Vagina (tissue), 2 donors: ENCODE measurements around the gene SRGAP2B. TPM values are rescaled to one million over a fixed set of nuclear protein-coding genes. Genes with fewer than 3 reads are reported as not detected.
"Not testable (repeated sequence)": the region's sequence is repeated elsewhere in the genome, so short reads cannot be mapped to it uniquely, and the experiment has no call there.

Experiments
- DNase-seq, 2 donors: peaks; one replicate each; pipeline ENCODE4 v3.0.0-alpha.2; 2017; ENCODE audit errors: extremely low spot score in 2 of 2
- H3K27ac ChIP-seq: fragments of 200-600 bp; sonication (generic); one replicate; pipeline ENCODE4 v1.5.1; 2019
- H3K27me3 ChIP-seq: fragments of 200-600 bp; sonication (generic); one replicate; pipeline ENCODE4 v1.5.1; 2019
- H3K36me3 ChIP-seq, 2 donors: fragments of 200-600 bp; sonication (generic); one replicate each; pipeline ENCODE4 v1.5.1; 2017 to 2019
- H3K4me1 ChIP-seq: fragments of 200-600 bp; sonication (generic); one replicate; pipeline ENCODE4 v1.5.1; 2019
- H3K4me3 ChIP-seq, 2 donors: fragments of 200-600 bp; sonication (generic); 1 replicate in 1 of 2; 2 replicates in 1 of 2; pipeline ENCODE4 v1.5.1; 2016 to 2019
- H3K9me3 ChIP-seq: fragments of 200-600 bp; sonication (generic); one replicate; pipeline ENCODE4 v1.5.1; 2019
- intact Hi-C: fragments of 100-400 bp; cut with DNase I; formaldehyde crosslinking; loops from one replicate; pipeline ENCODE4 v1.15.1; 2023
- total RNA-seq: library from RNA; depleted of rRNA; stranded (reverse); fragments of >200 nt; gene quantifications from one replicate; pipeline ENCODE4 v1.2.3, GENCODE V29; 2016

Gene SRGAP2B
- total RNA-seq, 1 donor from 2014 or later: 31.4 TPM

DNA sequence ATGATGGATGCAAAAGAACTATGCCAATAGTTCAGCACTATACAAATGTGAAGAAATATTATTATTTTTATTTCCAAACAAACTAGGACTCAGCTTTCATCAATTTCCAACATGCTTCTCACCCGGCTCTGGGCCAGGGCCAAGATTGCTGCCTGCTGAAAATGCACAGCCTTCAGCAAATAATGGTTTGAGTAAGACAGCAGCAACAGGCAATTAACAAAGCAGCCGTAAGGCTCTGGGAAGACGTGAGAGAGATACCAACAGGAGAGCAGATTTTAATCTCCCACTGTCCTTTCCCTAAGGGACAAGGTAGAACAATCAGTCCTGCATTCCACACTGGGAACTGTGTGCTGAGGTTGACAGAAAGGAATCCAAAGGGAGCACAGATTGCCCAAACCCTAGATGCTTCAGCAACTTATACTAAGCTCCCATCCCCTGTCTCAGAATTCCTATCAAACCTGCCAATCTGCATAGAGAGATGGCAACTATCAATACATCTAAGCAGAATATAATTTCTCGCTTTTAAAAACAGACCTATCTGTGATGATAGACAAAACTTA lies 134.1 kb downstream of the SRGAP2B start:
- H3K4me3 ChIP-seq, H3K27ac ChIP-seq, H3K4me1 ChIP-seq, DNase-seq, H3K9me3 ChIP-seq, intact Hi-C loops, H3K36me3 ChIP-seq, H3K27me3 ChIP-seq: not testable (repeated sequence)

DNA sequence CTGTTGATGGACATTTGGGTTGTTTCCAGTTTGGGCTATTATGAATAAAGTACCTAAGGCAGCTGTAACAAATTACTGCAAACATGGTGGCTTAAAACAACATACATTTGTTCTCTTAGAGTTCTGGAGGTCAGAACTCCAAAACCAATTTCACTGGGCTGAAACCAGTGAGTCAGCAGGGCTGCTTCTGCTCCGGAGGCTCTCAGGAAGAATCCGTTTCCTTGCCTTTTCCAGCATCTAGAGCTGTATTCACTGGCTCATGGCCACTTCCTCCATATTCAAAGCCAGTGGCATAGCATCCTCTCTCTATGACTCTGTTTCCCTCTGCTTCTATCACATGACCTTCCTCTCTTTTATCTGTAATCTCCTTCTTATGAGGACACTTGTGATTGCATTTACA lies 146.7 kb downstream of the SRGAP2B start:
- H3K27me3 ChIP-seq, H3K36me3 ChIP-seq, H3K4me3 ChIP-seq, DNase-seq, H3K9me3 ChIP-seq, intact Hi-C loops, H3K4me1 ChIP-seq, H3K27ac ChIP-seq: not testable (repeated sequence)

DNA sequence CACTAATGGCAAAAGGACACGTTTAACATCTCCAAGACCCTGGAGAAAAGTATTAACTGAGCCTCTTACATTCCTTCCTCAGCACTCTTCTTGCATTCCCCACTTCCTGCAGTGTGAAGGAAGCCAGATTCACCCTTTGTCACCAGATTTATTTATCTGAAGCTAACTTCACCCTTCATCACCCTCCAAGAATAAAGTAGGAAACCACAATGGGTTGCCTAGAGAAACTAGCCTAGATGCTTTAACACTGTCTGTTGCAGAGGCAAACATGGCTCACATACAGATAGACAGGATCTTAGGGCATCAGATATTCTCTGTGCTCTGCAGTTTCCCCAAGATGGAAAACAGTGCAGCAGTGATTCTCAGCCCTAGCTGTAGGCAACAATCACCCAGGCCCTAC lies 147.6 kb downstream of the SRGAP2B start:
- intact Hi-C loops, H3K4me3 ChIP-seq: not testable (repeated sequence)

DNA sequence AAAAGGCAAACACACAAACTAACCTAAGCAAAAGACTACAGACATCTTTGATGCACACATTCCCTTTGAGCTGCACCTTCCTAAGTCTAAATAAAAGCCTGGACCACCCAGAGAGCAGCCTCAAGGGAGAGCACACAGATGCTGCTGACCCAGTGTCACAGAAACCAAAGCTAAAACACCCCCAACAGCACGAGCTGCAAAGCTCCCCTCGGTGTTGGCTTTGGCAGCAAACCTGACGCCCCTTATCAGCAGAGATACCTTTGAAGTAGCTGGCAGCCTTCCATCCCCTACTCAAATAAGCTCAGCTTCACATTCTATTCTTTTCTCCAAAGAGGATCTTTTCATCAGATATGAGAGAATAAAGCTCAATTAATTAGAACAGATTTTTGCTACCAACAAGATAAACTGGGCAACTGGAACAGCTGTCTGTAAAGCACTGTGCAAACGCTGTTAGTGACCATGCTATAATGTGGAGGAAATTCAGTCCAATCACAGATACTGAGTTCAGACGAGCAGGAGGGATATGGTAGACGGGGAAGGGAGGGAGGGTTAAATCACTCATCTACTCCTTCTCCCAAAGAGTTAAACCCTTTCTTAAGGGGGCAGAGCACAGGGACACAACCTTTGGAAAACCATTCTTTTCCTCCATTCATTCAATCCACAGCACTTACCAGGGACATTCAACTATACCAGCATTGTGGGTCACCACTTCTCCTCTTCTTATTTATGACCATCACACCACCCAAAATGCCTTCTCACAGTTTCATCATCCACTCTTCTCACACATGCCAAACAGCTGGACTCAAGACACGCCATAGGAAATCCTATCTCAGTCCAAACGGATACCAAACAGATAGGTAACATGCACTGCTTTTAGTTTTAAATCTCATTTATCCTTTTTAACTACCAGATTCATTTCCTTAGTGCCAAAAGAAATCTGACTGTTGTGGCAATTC lies 148.3 kb downstream of the SRGAP2B start:
- DNase-seq, H3K27ac ChIP-seq, H3K4me1 ChIP-seq, H3K27me3 ChIP-seq, H3K36me3 ChIP-seq, intact Hi-C loops, H3K9me3 ChIP-seq, H3K4me3 ChIP-seq: not testable (repeated sequence)

More for the DNA sequence above, 147.6 kb downstream of the SRGAP2B start:
- not testable (repeated sequence) for H3K36me3 ChIP-seq, H3K9me3 ChIP-seq, H3K4me1 ChIP-seq, H3K27me3 ChIP-seq, DNase-seq, H3K27ac ChIP-seq

DNA sequence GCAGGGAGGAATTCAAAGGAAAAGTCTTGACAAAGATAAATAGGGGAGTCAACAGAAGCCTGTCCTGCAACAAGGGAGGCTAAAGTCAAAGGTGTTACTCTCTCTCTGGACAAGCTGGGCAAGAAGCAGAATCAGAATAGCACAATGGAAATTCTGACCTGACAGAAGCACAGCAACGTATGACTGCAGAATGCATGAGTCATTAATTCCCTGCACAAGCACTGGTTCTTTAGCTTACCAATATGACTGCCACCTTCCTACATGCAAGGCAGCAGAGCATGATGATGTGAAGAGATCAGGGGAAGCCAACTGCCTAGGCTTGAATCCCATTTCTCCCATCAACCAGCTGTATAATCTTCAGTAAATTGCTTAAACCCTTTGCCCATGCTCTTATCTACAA lies 153.4 kb downstream of the SRGAP2B start:
- H3K27me3 ChIP-seq, H3K4me1 ChIP-seq, intact Hi-C loops, DNase-seq, H3K4me3 ChIP-seq, H3K9me3 ChIP-seq, H3K27ac ChIP-seq, H3K36me3 ChIP-seq: not testable (repeated sequence)

DNA sequence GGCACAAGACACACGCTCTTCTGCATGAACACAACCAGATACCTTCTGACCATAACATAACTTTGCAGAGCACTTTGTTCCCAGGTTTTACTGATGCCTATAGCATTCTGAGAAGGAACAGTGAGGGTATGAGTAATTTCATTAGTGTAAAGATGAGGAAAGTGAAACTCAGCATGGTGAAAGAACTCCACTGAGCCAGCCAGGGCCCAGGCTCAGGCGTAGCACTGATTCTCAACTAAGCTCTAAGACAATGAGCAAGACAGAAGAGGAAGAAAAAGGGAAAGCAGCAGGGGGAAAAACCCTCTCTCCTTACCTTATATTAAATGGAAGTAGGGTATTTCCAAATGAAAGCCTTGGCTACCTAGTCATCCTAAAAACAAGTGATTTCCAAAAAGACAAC lies 155.1 kb downstream of the SRGAP2B start:
- H3K36me3 ChIP-seq, H3K27me3 ChIP-seq, intact Hi-C loops, H3K9me3 ChIP-seq, H3K4me1 ChIP-seq, H3K4me3 ChIP-seq, H3K27ac ChIP-seq, DNase-seq: not testable (repeated sequence)

DNA sequence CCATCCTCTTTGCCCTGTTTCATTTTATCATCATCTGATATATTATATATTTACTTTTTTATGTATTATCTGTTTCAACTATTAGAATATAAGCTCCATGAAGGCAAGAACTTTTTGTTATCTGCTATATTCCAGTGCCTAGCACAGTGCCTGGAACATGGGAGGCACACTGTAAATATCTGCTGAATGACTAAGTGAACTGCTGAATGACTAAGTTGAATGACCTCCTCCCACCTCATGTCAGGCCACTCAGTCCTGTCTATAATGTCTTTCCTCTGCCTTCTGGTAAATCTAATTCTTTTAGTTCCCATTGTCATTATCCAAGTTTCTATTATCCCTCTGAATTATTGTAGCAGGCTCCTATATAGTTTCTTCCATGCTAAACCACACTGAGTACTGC lies 156.5 kb downstream of the SRGAP2B start:
- H3K4me3 ChIP-seq, H3K27ac ChIP-seq, DNase-seq, H3K4me1 ChIP-seq, intact Hi-C loops, H3K9me3 ChIP-seq, H3K27me3 ChIP-seq, H3K36me3 ChIP-seq: not testable (repeated sequence)

DNA sequence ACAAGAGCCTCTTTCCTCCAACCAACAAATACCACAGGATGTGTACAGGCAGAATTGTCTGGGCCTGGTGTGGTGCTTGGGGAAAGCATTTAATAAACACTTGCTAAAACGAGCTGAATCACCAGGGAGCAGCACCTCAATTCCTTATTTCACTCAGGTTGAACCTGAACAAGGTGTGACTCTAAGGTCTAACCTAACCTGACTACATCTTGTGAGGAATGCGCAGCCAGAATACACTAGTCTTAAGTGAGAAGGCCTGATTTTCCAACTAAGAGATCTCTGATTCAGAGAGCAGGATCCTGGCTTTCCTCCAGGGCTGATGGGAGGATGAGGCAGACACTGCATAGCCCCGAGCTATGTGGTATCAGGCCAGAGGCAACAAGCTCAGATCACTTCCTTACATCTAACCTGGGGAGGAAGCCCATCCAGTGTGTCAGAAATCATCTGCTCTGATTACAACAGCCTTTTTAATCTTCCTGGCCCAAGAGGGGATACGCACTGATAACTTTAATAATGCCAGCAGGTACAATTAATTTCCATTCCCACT lies 158.9 kb downstream of the SRGAP2B start:
- H3K4me1 ChIP-seq, H3K9me3 ChIP-seq, DNase-seq, intact Hi-C loops, H3K27ac ChIP-seq, H3K4me3 ChIP-seq, H3K36me3 ChIP-seq, H3K27me3 ChIP-seq: not testable (repeated sequence)

DNA sequence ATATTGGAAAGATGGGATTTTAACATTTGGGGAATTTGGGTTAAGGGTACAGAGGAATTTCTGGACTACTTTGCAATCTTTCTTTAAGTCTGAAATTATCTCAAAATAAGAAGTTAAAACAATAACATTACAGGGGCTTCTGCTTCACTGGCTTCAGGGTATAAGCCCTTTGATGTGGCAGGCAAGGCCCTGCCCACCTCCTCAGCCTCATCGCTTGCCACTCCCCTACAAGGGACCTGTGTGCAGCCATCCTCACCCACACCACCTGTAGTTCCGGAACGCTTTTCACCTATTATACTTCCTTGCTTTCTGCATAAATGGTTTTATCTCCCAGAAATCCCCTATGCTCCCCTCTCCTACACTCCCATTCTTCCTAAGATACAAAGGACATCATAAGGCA lies 159.8 kb downstream of the SRGAP2B start:
- H3K36me3 ChIP-seq, H3K27ac ChIP-seq, H3K4me1 ChIP-seq, intact Hi-C loops, H3K4me3 ChIP-seq, H3K27me3 ChIP-seq, H3K9me3 ChIP-seq, DNase-seq: not testable (repeated sequence)

DNA sequence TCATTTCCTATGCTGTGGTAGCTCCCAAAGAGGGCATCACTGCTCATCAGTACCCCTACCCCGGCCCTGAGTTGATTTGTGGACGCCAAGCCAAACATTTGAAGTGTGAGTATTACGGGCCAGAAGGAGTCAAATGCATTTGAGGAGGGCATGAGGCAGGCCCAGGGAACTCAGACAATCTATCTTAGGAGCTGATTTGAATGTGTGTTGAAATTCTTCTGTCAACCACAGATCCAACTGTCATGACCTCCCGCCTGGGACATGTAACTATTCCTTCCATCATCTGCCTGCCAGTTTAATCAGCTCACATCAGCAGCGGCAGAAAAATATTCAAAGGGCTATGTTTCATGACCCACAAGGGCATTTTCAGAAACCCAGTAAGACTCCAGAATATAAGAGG lies 162.1 kb downstream of the SRGAP2B start:
- H3K9me3 ChIP-seq, H3K4me1 ChIP-seq, H3K27me3 ChIP-seq, DNase-seq, intact Hi-C loops, H3K36me3 ChIP-seq, H3K27ac ChIP-seq, H3K4me3 ChIP-seq: not testable (repeated sequence)

DNA sequence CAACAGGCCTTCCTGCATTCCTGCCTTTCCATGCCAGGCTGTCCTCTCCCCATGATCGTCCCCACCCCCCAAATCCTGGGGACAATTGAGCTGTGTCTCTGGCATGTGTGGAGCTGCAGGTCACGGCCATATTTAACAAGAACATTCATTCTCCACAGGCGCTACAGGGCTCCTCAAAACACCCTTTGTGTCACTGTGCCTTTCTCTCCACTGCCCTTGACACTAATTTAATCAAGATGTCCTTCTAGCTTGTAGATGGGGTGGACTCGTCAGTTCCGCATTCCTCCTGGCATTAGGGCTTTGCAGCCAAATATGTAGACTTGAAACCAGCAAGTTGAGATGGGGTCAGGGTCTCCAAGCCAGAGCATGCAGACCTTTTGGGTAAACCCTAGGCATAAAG lies 163.0 kb downstream of the SRGAP2B start:
- H3K9me3 ChIP-seq, H3K36me3 ChIP-seq, H3K27ac ChIP-seq, H3K4me1 ChIP-seq, H3K27me3 ChIP-seq, intact Hi-C loops, H3K4me3 ChIP-seq: not testable (repeated sequence)
- peak in 1 of 2 donors; percentile 47 for DNase-seq

DNA sequence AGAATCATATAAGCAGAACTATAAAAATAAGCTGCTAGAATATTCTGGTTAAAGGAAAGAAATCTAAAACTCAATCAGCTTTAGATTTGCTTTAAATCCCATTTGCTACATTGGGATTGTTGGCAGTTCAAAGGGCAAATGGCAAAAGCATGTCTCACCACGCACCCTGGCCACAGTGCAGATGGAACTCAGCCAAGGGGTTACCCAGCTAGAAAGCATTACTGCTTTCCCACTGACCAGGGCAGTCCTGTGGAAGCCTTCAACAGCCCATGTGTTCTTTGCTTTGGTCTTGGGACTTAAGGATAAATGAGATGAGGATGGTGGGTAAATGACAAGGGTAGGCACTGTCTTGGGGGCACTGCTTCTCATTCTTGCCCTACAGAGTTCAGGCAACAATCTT lies 163.6 kb downstream of the SRGAP2B start:
- H3K27ac ChIP-seq, H3K4me3 ChIP-seq, H3K9me3 ChIP-seq, H3K27me3 ChIP-seq, intact Hi-C loops, H3K36me3 ChIP-seq, DNase-seq, H3K4me1 ChIP-seq: not testable (repeated sequence)

DNA sequence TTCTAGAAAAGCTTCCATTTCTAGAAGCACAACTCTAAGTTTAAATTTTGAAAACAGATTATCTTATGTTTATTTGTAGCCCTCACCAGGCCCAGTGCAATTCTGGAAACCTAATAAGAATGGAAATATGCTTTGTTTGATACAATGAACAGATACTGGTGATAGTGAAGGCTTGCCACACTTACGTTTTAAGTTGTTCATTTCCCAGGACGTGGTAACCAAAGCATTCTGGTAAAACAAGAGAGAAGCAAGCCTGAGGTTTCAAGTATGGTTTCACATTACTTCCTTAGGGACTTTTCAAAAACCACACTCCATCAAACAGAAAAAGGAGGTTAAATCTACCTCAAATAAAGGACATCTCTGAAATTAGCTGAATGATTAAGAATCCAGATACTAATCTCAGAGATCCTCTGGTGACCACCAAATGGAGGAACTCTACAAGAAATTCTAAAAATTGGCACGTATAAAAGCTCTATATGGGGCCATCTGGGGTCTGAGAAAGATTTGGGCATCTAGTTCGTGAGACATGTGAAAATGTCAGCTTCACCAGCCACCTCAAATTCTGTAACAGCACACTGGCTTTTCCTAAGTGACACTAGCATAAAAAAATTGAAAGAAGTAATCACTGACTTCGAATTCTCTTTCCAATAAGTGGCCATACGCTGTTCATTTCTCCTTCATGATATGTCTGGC lies 164.9 kb downstream of the SRGAP2B start:
- H3K4me3 ChIP-seq, H3K36me3 ChIP-seq, H3K27me3 ChIP-seq, DNase-seq, H3K4me1 ChIP-seq, intact Hi-C loops, H3K27ac ChIP-seq, H3K9me3 ChIP-seq: not testable (repeated sequence)
